ENCODE measurements around the gene BRCC3.

The BRCC3 gene

GRCh38 chrX:155148724-155149537 lies 77.6 kb downstream of the BRCC3 start:
- H3K4me3 ChIP-seq (ENCODE audit: low read length), result no peak overlapping the region
- H3K9ac ChIP-seq (ENCODE audit: low read depth, low read length), result no peak overlapping the region
- H3K27ac ChIP-seq (ENCODE audit: low read depth, low read length), result no peak overlapping the region
- no peaks in the 10 kb centered on the region for H3K9me3 ChIP-seq (ENCODE audit: insufficient read depth, low read depth, low read length)
- H3K4me1 ChIP-seq (ENCODE audit: insufficient read depth, low read length), result no peaks in the 10 kb centered on the region
- H3K27me3 ChIP-seq (ENCODE audit: insufficient read depth, low read length), result no peaks in the 10 kb centered on the region
- no peaks in the 10 kb centered on the region for H3K36me3 ChIP-seq (ENCODE audit: insufficient read depth, low read length)
- 72% methylated on average over 7 of the region's 7 CpGs for WGBS

GRCh38 chrX:155169881-155170280 lies 98.6 kb downstream of the BRCC3 start:
- Histone ChIP-seq H3K4me1 (ENCODE audit: insufficient read depth, low read length) (no peaks in the 10 kb centered on the region), H3K9ac (ENCODE audit: low read depth, low read length) (no peak overlapping the region), H3K9me3 (ENCODE audit: insufficient read depth, low read depth, low read length) (no peaks in the 10 kb centered on the region), H3K27ac (ENCODE audit: low read depth, low read length) (no peak overlapping the region), H3K27me3 (ENCODE audit: insufficient read depth, low read length) (no peaks in the 10 kb centered on the region), H3K4me3 (ENCODE audit: low read length) (no peak overlapping the region), H3K36me3 (ENCODE audit: insufficient read depth, low read length) (no peaks in the 10 kb centered on the region)
- 60% methylated on average over 1 of the region's 2 CpGs for WGBS

Data from HUES64 (cell line).